H1 (cell line): ENCODE results near the gene WFDC5. TPM values are rescaled to one million over a fixed set of nuclear protein-coding genes. Genes with fewer than 3 reads are reported as not detected.

Source experiments
- CTBP2 ChIP-seq: IDR thresholded peaks from 2 replicates; pipeline ENCODE4 v1.7.0; 2011; ENCODE audit warnings: borderline replicate concordance, mild to moderate bottlenecking, moderate library complexity, mixed read lengths, low read length; ENCODE audit not compliant: insufficient read depth, insufficient read length
- TCF12 ChIP-seq: IDR thresholded peaks from 2 replicates; pipeline ENCODE4 v1.6.1; 2011; ENCODE audit warnings: low read depth, mild to moderate bottlenecking, low read length
- polyA plus RNA-seq, 7 experiments: library from polyadenylated mRNA; depleted of rRNA in 3 of 7; stranded (reverse) in 5 of 7; unstranded in 2 of 7; fragments of >200 nt in 5 of 7; fragments of 200-250 nt in 2 of 7; gene quantifications; 1 replicate in 5 of 7; 2 replicates in 1 of 7; 4 replicates in 1 of 7; pipeline versions ENCODE4 v1.2.1 to v1.2.3, GENCODE V29; 2011 to 2013; ENCODE audit warnings: missing spikeins in 2 of 7, mixed read lengths in 2 of 7
- total RNA-seq: library from RNA; stranded (reverse); fragmentation: NEBNext Ultra II Directional; extraction: Animal tissue kit (Norgen Biotek cat#: 25700); gene quantifications from 2 replicates; pipeline ENCODE4 v1.2.1, GENCODE V29; 2021

The WFDC5 gene
- total and polyA plus RNA-seq, 2 of the 8 experiments (the other 6 are each of a cell fraction or from before 2014, with no cell fraction given) = not detected

GRCh38 chr20:45070932-45071632 lies 43.9 kb downstream of the WFDC5 start (continued):
- TF ChIP-seq CTBP2 (no peak), TCF12 (no peak)
- TF ChIP-seq, all 59 proteins: peak for 0
